DOHH2 (cell line): ENCODE measurements around the gene PRKCE.

Experiments used
- H3F3A ChIP-seq: fragments of 200-600 bp; sonication (generic), shearing (Covaris generic); 2 replicates; pipeline ENCODE4 v1.6.0; 2016; ENCODE audit warnings: antibody characterized with exemption, mild to moderate bottlenecking; ENCODE audit not compliant: control insufficient read depth, insufficient read depth
- H3K27ac ChIP-seq: fragments of 200-600 bp; sonication (generic); 2 replicates; pipeline ENCODE4 v1.5.1; 2014; ENCODE audit warnings: low read depth, mild to moderate bottlenecking, low read length, moderate library complexity
- H3K27me3 ChIP-seq: fragments of 200-600 bp; sonication (generic); 2 replicates; pipeline ENCODE4 v1.6.1; 2014; ENCODE audit warnings: mild to moderate bottlenecking, low read length, mixed read lengths; ENCODE audit not compliant: control insufficient read depth
- H3K36me3 ChIP-seq: fragments of 200-600 bp; sonication (generic); 2 replicates; pipeline ENCODE4 v1.6.1; 2014; ENCODE audit warnings: mild to moderate bottlenecking, low read length, moderate library complexity, mixed read lengths; ENCODE audit not compliant: control insufficient read depth
- H3K4me1 ChIP-seq: fragments of 200-600 bp; sonication (generic); 2 replicates; pipeline ENCODE4 v1.6.1; 2014; ENCODE audit warnings: mild to moderate bottlenecking, low read length, mixed read lengths; ENCODE audit not compliant: control insufficient read depth
- H3K4me2 ChIP-seq: fragments of 200-600 bp; sonication (generic); 2 replicates; pipeline ENCODE4 v1.6.0; 2014; ENCODE audit warnings: mild to moderate bottlenecking, low read length, moderate library complexity
- H3K4me3 ChIP-seq: fragments of 200-600 bp; sonication (generic); 2 replicates; pipeline ENCODE4 v1.5.1; 2014; ENCODE audit warnings: mild to moderate bottlenecking, low read length, mixed read lengths
- H3K79me2 ChIP-seq: fragments of 200-600 bp; sonication (generic); 2 replicates; pipeline ENCODE4 v1.6.1; 2014; ENCODE audit warnings: mild to moderate bottlenecking, low read length, mixed read lengths; ENCODE audit not compliant: control insufficient read depth
- H3K9me2 ChIP-seq: fragments of 200-600 bp; sonication (generic); replicated peaks from 2 replicates; pipeline ENCODE4 v1.6.1; 2014; ENCODE audit warnings: mild to moderate bottlenecking, low read length, mixed read lengths; ENCODE audit not compliant: control insufficient read depth
- H3K9me3 ChIP-seq: fragments of 200-600 bp; sonication (generic); 2 replicates; pipeline ENCODE4 v1.6.1; 2014; ENCODE audit warnings: antibody characterized with exemption, low read length, mixed read lengths; ENCODE audit not compliant: control insufficient read depth, insufficient read depth
- H4K20me1 ChIP-seq: fragments of 200-600 bp; sonication (generic); 2 replicates; pipeline ENCODE4 v1.6.0; 2014; ENCODE audit warnings: low read depth, mild to moderate bottlenecking, antibody characterized with exemption, low read length, moderate library complexity; ENCODE audit not compliant: control insufficient read depth, insufficient read depth
- CTCF ChIP-seq: fragments of 200-600 bp; sonication (generic); IDR thresholded peaks from one replicate; pipeline ENCODE4 v1.5.1; 2014; ENCODE audit warnings: antibody characterized with exemption, mild to moderate bottlenecking, low read depth, low read length; ENCODE audit not compliant: poor library complexity, severe bottlenecking
- EZH2phosphoT487 ChIP-seq: fragments of 200-600 bp; sonication (generic); IDR thresholded peaks from 2 replicates; pipeline ENCODE4 v1.6.1; 2017; ENCODE audit warnings: borderline replicate concordance, mild to moderate bottlenecking, antibody characterized with exemption, low read length, moderate library complexity, mixed read lengths

Gene PRKCE

DNA sequence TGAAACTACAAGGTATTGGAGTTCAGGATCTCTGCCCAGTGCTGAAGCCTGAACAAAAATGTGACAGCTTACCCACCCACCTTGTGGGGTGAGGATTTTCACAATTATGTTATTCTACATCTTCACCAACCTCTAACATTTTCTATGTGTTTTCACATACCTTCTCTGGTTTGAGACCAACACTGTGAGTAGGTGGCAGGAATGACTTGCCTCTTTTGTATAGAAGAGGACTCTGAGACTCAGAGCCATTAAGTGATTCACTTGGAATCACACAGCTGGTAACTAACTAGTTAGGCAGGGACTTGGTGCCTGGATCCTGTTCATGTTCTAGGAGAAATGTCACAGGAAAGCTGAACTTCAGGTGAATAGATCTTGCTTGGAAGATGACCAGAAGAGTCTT lies 25.7 kb upstream of the PRKCE start:
- TF ChIP-seq EZH2phosphoT487 = no peak
- TF ChIP-seq CTCF = no peak
- no peaks in the 10 kb centered on the region for H3F3A ChIP-seq
- H3K9me3 ChIP-seq = no peaks in the 10 kb centered on the region
- no peaks in the 10 kb centered on the region for H3K4me1 ChIP-seq
- H3K79me2 ChIP-seq = no peaks in the 10 kb centered on the region
- H3K4me3 ChIP-seq = no peak overlapping the region
- H3K4me2 ChIP-seq = no peak overlapping the region
- no peaks in the 10 kb centered on the region for H3K36me3 ChIP-seq
- H4K20me1 ChIP-seq = no peaks in the 10 kb centered on the region
- H3K27me3 ChIP-seq = peaks cover 41% of the 10 kb centered on the region
- no peaks in the 10 kb centered on the region for H3K9me2 ChIP-seq
- no peak overlapping the region for H3K27ac ChIP-seq

DNA sequence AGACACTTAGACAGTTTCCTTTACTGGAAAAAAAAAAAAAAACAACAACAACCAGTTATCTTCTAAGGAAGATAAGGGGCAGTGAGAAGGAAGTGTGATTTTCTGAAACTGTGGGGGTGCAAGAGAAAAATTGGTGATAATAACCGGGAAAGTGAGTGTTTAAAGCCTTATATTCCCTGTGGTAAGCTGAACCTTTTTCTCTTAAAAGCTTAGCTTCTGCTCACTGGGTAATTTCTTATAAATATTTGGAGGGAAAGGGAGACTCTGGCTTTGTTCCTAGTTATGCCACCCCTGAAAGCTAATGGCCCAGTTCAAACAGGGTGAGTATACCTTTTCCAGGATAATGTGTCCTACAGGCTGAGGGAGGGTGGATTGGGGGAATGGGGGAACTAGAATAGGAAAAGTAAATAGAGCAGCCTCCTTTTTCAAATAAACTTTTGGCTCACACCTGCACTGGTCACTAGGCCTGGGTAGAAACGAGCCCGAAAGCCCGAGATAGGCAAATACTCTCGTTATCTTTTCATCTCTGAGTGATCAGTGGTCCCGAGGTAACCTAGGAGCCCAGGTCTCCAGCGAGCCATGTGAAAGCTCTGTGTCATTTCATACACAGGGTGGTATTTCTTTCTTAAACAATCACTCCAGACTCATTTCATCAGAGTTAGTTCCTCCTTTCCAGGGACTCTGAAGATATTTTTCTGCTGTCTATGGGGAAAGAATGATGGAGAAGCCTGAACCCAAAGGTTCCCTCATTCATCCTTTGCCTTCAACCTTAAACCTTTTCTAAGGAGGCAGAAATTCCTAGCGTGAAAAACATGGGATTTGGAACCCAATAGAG lies 24.9 kb upstream of the PRKCE start:
- Histone ChIP-seq H3K9me2 (no peaks in the 10 kb centered on the region), H3F3A (no peaks in the 10 kb centered on the region), H3K27ac (no peak overlapping the region), H3K79me2 (no peaks in the 10 kb centered on the region), H3K4me1 (no peaks in the 10 kb centered on the region), H3K36me3 (no peaks in the 10 kb centered on the region), H3K9me3 (no peaks in the 10 kb centered on the region), H3K4me3 (no peak overlapping the region), H3K4me2 (no peak overlapping the region), H3K27me3 (peaks cover 48% of the 10 kb centered on the region), H4K20me1 (no peaks in the 10 kb centered on the region)
- TF ChIP-seq CTCF = no peak
- no peak for TF ChIP-seq EZH2phosphoT487

- H3K27ac ChIP-seq = no peak overlapping the region
- H3K4me2 ChIP-seq = no peak overlapping the region
- no peaks in the 10 kb centered on the region for H3K9me3 ChIP-seq
- H3K4me1 ChIP-seq = no peaks in the 10 kb centered on the region
- TF ChIP-seq CTCF (no peak), EZH2phosphoT487 (no peak)
- H4K20me1 ChIP-seq = no peaks in the 10 kb centered on the region
- no peaks in the 10 kb centered on the region for H3K9me2 ChIP-seq
- H3K27me3 ChIP-seq = peaks cover 51% of the 10 kb centered on the region
- H3K4me3 ChIP-seq = no peak overlapping the region
- H3K36me3 ChIP-seq = no peaks in the 10 kb centered on the region
- no peaks in the 10 kb centered on the region for H3K79me2 ChIP-seq
- no peaks in the 10 kb centered on the region for H3F3A ChIP-seq
Observed at GRCh38 chr2:45627911-45628310, 23.6 kb upstream of the PRKCE start.
